RWPE2 (cell line): ENCODE data around the gene HIVEP3.

Experiments
- ATAC-seq: fragments of 200-7000 bp; cut with Tn5 transposase; 3 replicates; pipeline ENCODE4 v1.9.1; 2021; ENCODE audit warnings: low read depth
- DNase-seq: peaks from one replicate; pipeline ENCODE4 v3.0.0-alpha.2; 2020; ENCODE audit warnings: low spot score
- H3K27ac ChIP-seq: fragments of 450-650 bp; 2 replicates; pipeline ENCODE4 v1.5.1; 2017; ENCODE audit warnings: mild to moderate bottlenecking; ENCODE audit not compliant: poor library complexity, severe bottlenecking
- H3K27me3 ChIP-seq: fragments of 250-450 bp; sonication (Bioruptor Pico); 2 replicates; pipeline ENCODE4 v1.5.1; 2021; ENCODE audit warnings: mild to moderate bottlenecking, moderate library complexity; ENCODE audit not compliant: insufficient read depth, poor library complexity, severe bottlenecking
- H3K36me3 ChIP-seq: fragments of 250-450 bp; sonication (Bioruptor Pico); 2 replicates; pipeline ENCODE4 v1.5.1; 2020; ENCODE audit warnings: low read depth, mild to moderate bottlenecking, moderate library complexity
- H3K4me1 ChIP-seq: fragments of 250-450 bp; sonication (Bioruptor Pico); 2 replicates; pipeline ENCODE4 v1.5.1; 2021; ENCODE audit warnings: mild to moderate bottlenecking, moderate library complexity; ENCODE audit not compliant: insufficient read depth, poor library complexity, severe bottlenecking
- H3K4me3 ChIP-seq: fragments of 250-450 bp; sonication (Bioruptor Pico); 2 replicates; pipeline ENCODE4 v1.5.1; 2021; ENCODE audit warnings: mild to moderate bottlenecking, moderate library complexity; ENCODE audit not compliant: severe bottlenecking
- H3K9me3 ChIP-seq: fragments of 250-450 bp; sonication (Bioruptor Pico); 2 replicates; pipeline ENCODE4 v1.5.1; 2021; ENCODE audit warnings: mild to moderate bottlenecking, moderate library complexity; ENCODE audit not compliant: severe bottlenecking
- CTCF ChIP-seq: fragments of 450-650 bp; IDR thresholded peaks from one replicate; pipeline ENCODE4 v1.5.1; 2017; ENCODE audit warnings: mild to moderate bottlenecking, moderate library complexity; ENCODE audit not compliant: poor library complexity, severe bottlenecking

Gene HIVEP3

GRCh38 chr1:41723786-41724185, 194.9 kb downstream of the HIVEP3 start:
- ATAC-seq (no peak), DNase-seq (no peak)
- Histone ChIP-seq H3K4me1 (no peaks in the 10 kb centered on the region), H3K36me3 (no peaks in the 10 kb centered on the region), H3K9me3 (no peaks in the 10 kb centered on the region), H3K4me3 (no peak overlapping the region), H3K27me3 (no peaks in the 10 kb centered on the region), H3K27ac (no peak overlapping the region)
- no peak for TF ChIP-seq CTCF

- DNase-seq (no peak), ATAC-seq (no peak)
- H3K4me1 ChIP-seq = no peaks in the 10 kb centered on the region
- H3K36me3 ChIP-seq = no peaks in the 10 kb centered on the region
- TF ChIP-seq CTCF = no peak
- no peaks in the 10 kb centered on the region for H3K27me3 ChIP-seq
- H3K27ac ChIP-seq = no peak overlapping the region
- H3K4me3 ChIP-seq = no peak overlapping the region
- no peaks in the 10 kb centered on the region for H3K9me3 ChIP-seq
Measured at GRCh38 chr1:41722184-41722583, 196.5 kb downstream of the HIVEP3 start.

- Histone ChIP-seq H3K4me3 (no peak overlapping the region), H3K4me1 (no peaks in the 10 kb centered on the region), H3K9me3 (no peaks in the 10 kb centered on the region), H3K27ac (no peak overlapping the region), H3K27me3 (no peaks in the 10 kb centered on the region), H3K36me3 (no peaks in the 10 kb centered on the region)
- DNase-seq = no peak
- TF ChIP-seq CTCF = no peak
- no peak for ATAC-seq
Measured at GRCh38 chr1:41720861-41721410, 197.8 kb downstream of the HIVEP3 start.

GRCh38 chr1:41719590-41719989, 199.1 kb downstream of the HIVEP3 start:
- ATAC-seq = no peak
- no peak overlapping the region for H3K4me3 ChIP-seq
- H3K36me3 ChIP-seq = no peaks in the 10 kb centered on the region
- no peaks in the 10 kb centered on the region for H3K4me1 ChIP-seq
- H3K27me3 ChIP-seq = no peaks in the 10 kb centered on the region
- no peaks in the 10 kb centered on the region for H3K9me3 ChIP-seq
- no peak for TF ChIP-seq CTCF
- H3K27ac ChIP-seq = no peak overlapping the region
- DNase-seq = no peak

GRCh38 chr1:41719128-41719527, 199.6 kb downstream of the HIVEP3 start:
- H3K4me3 ChIP-seq = no peak overlapping the region
- H3K27me3 ChIP-seq = no peaks in the 10 kb centered on the region
- H3K27ac ChIP-seq = no peak overlapping the region
- H3K9me3 ChIP-seq = no peaks in the 10 kb centered on the region
- H3K4me1 ChIP-seq = peaks cover 1% of the 10 kb centered on the region
- ATAC-seq = no peak
- H3K36me3 ChIP-seq = no peaks in the 10 kb centered on the region
- TF ChIP-seq CTCF = no peak
- DNase-seq = no peak
